ENCODE data around the gene ZCCHC17. TPM values are rescaled to one million over a fixed set of nuclear protein-coding genes. Genes with fewer than 3 reads are reported as not detected.

Gene ZCCHC17
- total and polyA plus RNA-seq, 2 donors (not counting 3 experiments of a cell fraction or from before 2014, with no cell fraction given) = 32.0 to 41.4 TPM

GRCh38 chr1:31382379-31382989 is 85.7 kb downstream of the ZCCHC17 start:
- DNase-seq (ENCODE audit: low read depth, low spot score) (no peak), FAIRE-seq (no peak)
- Histone ChIP-seq H3K9ac (replicated peaks; ENCODE audit: extremely low read depth, insufficient read depth, low read length) (no peak overlapping the region), H3K9me3 (replicated peaks; ENCODE audit: control insufficient read depth, insufficient read depth, low read length) (no peaks in the 10 kb centered on the region), H3K27me3 (ENCODE audit: control insufficient read depth in 2 of 2, insufficient read depth in 2 of 2, low read length in 2 of 2) (no peaks in the 10 kb centered on the region), H3K4me1 (ENCODE audit: control insufficient read depth, extremely low read depth, insufficient read depth, low read length) (no peaks in the 10 kb centered on the region), H4K20me1 (replicated peaks; ENCODE audit: control insufficient read depth, extremely low read depth, insufficient read depth, low read length) (no peaks in the 10 kb centered on the region), H3K9me1 (replicated peaks; ENCODE audit: control insufficient read depth, extremely low read depth, insufficient read depth, low read length) (no peaks in the 10 kb centered on the region), H3K4me3 (replicated peaks in 1 of 3; ENCODE audit: insufficient read depth in 1 of 3, low read depth in 1 of 3, low read length in 3 of 3) (no peak overlapping the region), H3K79me2 (ENCODE audit: control insufficient read depth, insufficient read depth, low read length) (no peaks in the 10 kb centered on the region), H3K36me3 (ENCODE audit: control insufficient read depth in 2 of 2, extremely low read depth in 1 of 2, insufficient read depth in 2 of 2, low read length in 2 of 2) (no peaks in the 10 kb centered on the region), H2AFZ (ENCODE audit: low read depth, low read length) (no peak overlapping the region), H3K27ac (ENCODE audit: insufficient read depth, low read depth, low read length) (no peak overlapping the region), H3K4me2 (ENCODE audit: insufficient read depth, low read length) (no peak overlapping the region)
- BruUV-seq (replicated peaks) = no TSS peak
- ChIA-PET POLR2A (no interaction called here), CTCF (no interaction called here)
- intact Hi-C loops (cut with micrococcal nuclease) (no loop called here), dilution Hi-C loops (cut with MboI; ENCODE audit: extremely low pct_ligation_motif_present, low sequenced_read_pairs) (no loop called here)
- no peak for TF ChIP-seq POLR2AphosphoS5 (IDR thresholded peaks at IDR 0.05; ENCODE audit: insufficient read depth, low read depth, low read length)
- TF ChIP-seq GATA2 (IDR thresholded peaks at IDR 0.05; ENCODE audit: insufficient read depth, insufficient read length, low read depth, low read length) = no peak
- TF ChIP-seq MAX (IDR thresholded peaks at IDR 0.05; ENCODE audit: insufficient read depth, insufficient read length) = no peak

DNA sequence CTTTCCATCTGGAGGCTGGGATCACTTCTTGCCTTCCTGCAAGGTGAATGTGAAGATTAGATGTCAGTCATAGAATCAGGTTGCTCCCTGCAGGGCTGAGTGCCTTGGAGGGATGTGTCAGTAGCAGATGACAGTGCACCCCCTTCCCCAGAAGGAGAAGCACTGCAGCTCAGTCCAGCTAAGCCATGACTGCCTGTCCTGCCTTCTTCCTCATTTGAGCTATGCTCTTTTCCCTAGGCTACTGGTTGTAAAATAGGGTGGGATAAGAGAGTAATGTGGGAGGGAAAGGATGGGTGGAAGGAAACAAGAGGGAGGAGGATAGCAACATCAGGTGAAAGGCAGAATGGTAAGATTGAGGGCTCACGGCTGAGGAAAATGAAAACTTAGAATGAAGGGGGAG is 87.1 kb downstream of the ZCCHC17 start:
- H3K4me2 ChIP-seq (ENCODE audit: insufficient read depth, low read length) = no peak overlapping the region
- no peaks in the 10 kb centered on the region for H3K9me3 ChIP-seq (replicated peaks; ENCODE audit: control insufficient read depth, insufficient read depth, low read length)
- POLR2A ChIA-PET = no interaction called here
- H3K27me3 ChIP-seq (ENCODE audit: control insufficient read depth in 2 of 2, insufficient read depth in 2 of 2, low read length in 2 of 2) = no peaks in the 10 kb centered on the region
- dilution Hi-C loops (cut with MboI; ENCODE audit: extremely low pct_ligation_motif_present, low sequenced_read_pairs) = no loop called here
- TF ChIP-seq POLR2AphosphoS5 (IDR thresholded peaks at IDR 0.05; ENCODE audit: insufficient read depth, low read depth, low read length) (no peak), JUN (IDR thresholded peaks at IDR 0.05; ENCODE audit: borderline replicate concordance, insufficient read depth, insufficient read length, low read depth) (no peak), GATA2 (IDR thresholded peaks at IDR 0.05; ENCODE audit: insufficient read depth, insufficient read length, low read depth, low read length) (no peak), FOS (IDR thresholded peaks at IDR 0.05; ENCODE audit: borderline replicate concordance, insufficient read depth, low read length) (no peak), EZH2 (IDR thresholded peaks at IDR 0.05; ENCODE audit: borderline replicate concordance, low read depth, low read length, severe bottlenecking) (no peak)
- no TSS peak for BruUV-seq (replicated peaks)
- no peak overlapping the region for H3K4me3 ChIP-seq (replicated peaks in 1 of 3; ENCODE audit: insufficient read depth in 1 of 3, low read depth in 1 of 3, low read length in 3 of 3)
- DNase-seq (ENCODE audit: low read depth, low spot score) (no peak), FAIRE-seq (no peak)
- CTCF ChIA-PET = interaction anchor here (1.7 kb wide), 1 partner anchor 10 kb away, joined by 8 read pairs; no protein-coding TSS in a partner anchor
- intact Hi-C loops (cut with micrococcal nuclease) = no loop called here
- H2AFZ ChIP-seq (ENCODE audit: low read depth, low read length) = no peak overlapping the region
- no peaks in the 10 kb centered on the region for H4K20me1 ChIP-seq (replicated peaks; ENCODE audit: control insufficient read depth, extremely low read depth, insufficient read depth, low read length)
- H3K36me3 ChIP-seq (ENCODE audit: control insufficient read depth in 2 of 2, extremely low read depth in 1 of 2, insufficient read depth in 2 of 2, low read length in 2 of 2) = no peaks in the 10 kb centered on the region
- H3K9me1 ChIP-seq (replicated peaks; ENCODE audit: control insufficient read depth, extremely low read depth, insufficient read depth, low read length) = no peaks in the 10 kb centered on the region
- no peaks in the 10 kb centered on the region for H3K79me2 ChIP-seq (ENCODE audit: control insufficient read depth, insufficient read depth, low read length)
- no peak overlapping the region for H3K9ac ChIP-seq (replicated peaks; ENCODE audit: extremely low read depth, insufficient read depth, low read length)
- H3K4me1 ChIP-seq (ENCODE audit: control insufficient read depth, extremely low read depth, insufficient read depth, low read length) = no peaks in the 10 kb centered on the region
- no peak overlapping the region for H3K27ac ChIP-seq (ENCODE audit: insufficient read depth, low read depth, low read length)

Data from endothelial cell of umbilical vein (primary cell).